ENCODE results near the gene NTSR1. TPM values are rescaled to one million over a fixed set of nuclear protein-coding genes. Genes with fewer than 3 reads are reported as not detected.

Gene NTSR1
- total and polyA plus RNA-seq, 2 of the 13 experiments (the other 11 are each of a cell fraction or from before 2014, with no cell fraction given) = 0.09 to 0.12 TPM

DNA sequence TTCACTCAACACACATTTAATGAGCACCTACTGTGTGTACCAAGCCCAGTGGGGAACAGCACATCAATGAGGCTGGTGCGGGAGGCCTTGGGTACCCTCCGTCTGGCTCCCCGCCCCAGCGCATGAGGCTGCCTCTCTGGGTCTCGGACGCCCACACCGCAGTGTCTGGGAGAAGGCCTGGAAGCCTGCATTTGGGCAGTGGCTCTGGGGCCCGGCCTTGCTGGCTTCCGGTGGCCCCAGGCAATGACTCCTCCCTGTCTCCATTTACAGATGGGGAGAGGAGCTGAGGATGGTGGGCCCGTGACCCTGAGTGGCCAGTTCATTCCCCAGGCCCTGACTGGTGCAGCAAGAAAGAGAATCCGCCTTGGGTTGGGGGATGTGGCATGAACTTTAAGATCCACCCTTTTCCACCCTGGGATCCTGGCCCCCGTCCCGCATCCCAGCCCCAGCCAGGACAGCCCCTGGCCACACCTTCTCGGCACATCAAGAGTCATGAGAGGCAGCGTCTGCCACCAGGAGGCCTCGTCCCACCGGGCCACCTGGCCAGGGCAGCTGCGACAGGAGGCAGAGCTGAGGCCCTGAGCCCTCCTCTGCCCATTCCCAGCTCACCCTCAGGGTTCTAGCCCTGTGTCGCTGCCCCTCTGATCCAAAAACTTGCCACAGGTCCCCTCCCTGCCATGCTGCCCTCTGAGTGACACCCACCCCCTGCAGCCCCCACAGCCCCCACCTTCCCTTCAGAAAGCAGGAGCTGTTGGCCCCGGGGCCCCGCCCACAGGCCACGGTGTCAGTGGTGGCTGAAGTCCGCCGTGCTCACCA lies 70.2 kb downstream of the NTSR1 start (continued):
- TF ChIP-seq, protein P1, sequence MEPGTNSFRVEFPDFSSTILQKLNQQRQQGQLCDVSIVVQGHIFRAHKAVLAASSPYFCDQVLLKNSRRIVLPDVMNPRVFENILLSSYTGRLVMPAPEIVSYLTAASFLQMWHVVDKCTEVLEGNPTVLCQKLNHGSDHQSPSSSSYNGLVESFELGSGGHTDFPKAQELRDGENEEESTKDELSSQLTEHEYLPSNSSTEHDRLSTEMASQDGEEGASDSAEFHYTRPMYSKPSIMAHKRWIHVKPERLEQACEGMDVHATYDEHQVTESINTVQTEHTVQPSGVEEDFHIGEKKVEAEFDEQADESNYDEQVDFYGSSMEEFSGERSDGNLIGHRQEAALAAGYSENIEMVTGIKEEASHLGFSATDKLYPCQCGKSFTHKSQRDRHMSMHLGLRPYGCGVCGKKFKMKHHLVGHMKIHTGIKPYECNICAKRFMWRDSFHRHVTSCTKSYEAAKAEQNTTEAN (CRISPR knock-in tag; conservative IDR thresholded peaks at IDR 0.05) = peak; percentile 59
- TF ChIP-seq ZFX (CRISPR knock-in tag; IDR thresholded peaks at IDR 0.05; ENCODE audit: low read depth) (peak; percentile 59), ERF (CRISPR knock-in tag; IDR thresholded peaks at IDR 0.05) (peak; percentile 65; the same call in 1 of the 2 replicates), FOXO1 (CRISPR knock-in tag; IDR thresholded peaks at IDR 0.05) (peak; percentile 24; the same call in 1 of the 2 replicates), CENPT (CRISPR knock-in tag; IDR thresholded peaks at IDR 0.05; ENCODE audit: low read depth) (0 out of 2 replicates have a peak, but pooled peaks have one; percentile 51), SRY (CRISPR knock-in tag; IDR thresholded peaks at IDR 0.05) (no peak), FOXK1 (CRISPR knock-in tag; IDR thresholded peaks at IDR 0.05; ENCODE audit: borderline replicate concordance, low read depth) (no peak), ZNF468 (CRISPR knock-in tag; IDR thresholded peaks at IDR 0.05) (0 out of 2 replicates have a peak, but pooled peaks have one; percentile 16), STAG1 (CRISPR knock-in tag; IDR thresholded peaks at IDR 0.05) (peak; percentile 31), ZNF766 (CRISPR knock-in tag; IDR thresholded peaks at IDR 0.05; ENCODE audit: borderline replicate concordance) (no peak), ZNF138 (CRISPR knock-in tag; IDR thresholded peaks at IDR 0.05; ENCODE audit: low read depth) (0 out of 2 replicates have a peak, but pooled peaks have one; percentile 16), ZBTB38 (CRISPR knock-in tag; IDR thresholded peaks at IDR 0.05) (peak; percentile 43; the same call in 1 of the 2 replicates), PHF20 (CRISPR knock-in tag; IDR thresholded peaks at IDR 0.05) (no peak)
- TF ChIP-seq, protein P2, sequence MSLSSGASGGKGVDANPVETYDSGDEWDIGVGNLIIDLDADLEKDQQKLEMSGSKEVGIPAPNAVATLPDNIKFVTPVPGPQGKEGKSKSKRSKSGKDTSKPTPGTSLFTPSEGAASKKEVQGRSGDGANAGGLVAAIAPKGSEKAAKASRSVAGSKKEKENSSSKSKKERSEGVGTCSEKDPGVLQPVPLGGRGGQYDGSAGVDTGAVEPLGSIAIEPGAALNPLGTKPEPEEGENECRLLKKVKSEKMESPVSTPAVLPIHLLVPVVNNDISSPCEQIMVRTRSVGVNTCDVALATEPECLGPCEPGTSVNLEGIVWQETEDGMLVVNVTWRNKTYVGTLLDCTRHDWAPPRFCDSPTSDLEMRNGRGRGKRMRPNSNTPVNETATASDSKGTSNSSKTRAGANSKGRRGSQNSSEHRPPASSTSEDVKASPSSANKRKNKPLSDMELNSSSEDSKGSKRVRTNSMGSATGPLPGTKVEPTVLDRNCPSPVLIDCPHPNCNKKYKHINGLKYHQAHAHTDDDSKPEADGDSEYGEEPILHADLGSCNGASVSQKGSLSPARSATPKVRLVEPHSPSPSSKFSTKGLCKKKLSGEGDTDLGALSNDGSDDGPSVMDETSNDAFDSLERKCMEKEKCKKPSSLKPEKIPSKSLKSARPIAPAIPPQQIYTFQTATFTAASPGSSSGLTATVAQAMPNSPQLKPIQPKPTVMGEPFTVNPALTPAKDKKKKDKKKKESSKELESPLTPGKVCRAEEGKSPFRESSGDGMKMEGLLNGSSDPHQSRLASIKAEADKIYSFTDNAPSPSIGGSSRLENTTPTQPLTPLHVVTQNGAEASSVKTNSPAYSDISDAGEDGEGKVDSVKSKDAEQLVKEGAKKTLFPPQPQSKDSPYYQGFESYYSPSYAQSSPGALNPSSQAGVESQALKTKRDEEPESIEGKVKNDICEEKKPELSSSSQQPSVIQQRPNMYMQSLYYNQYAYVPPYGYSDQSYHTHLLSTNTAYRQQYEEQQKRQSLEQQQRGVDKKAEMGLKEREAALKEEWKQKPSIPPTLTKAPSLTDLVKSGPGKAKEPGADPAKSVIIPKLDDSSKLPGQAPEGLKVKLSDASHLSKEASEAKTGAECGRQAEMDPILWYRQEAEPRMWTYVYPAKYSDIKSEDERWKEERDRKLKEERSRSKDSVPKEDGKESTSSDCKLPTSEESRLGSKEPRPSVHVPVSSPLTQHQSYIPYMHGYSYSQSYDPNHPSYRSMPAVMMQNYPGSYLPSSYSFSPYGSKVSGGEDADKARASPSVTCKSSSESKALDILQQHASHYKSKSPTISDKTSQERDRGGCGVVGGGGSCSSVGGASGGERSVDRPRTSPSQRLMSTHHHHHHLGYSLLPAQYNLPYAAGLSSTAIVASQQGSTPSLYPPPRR (CRISPR knock-in tag; IDR thresholded peaks at IDR 0.05; ENCODE audit: borderline replicate concordance) = 0 out of 2 replicates have a peak, but pooled peaks have one; percentile 14
- TF ChIP-seq, protein P3, sequence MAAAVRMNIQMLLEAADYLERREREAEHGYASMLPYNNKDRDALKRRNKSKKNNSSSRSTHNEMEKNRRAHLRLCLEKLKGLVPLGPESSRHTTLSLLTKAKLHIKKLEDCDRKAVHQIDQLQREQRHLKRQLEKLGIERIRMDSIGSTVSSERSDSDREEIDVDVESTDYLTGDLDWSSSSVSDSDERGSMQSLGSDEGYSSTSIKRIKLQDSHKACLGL (CRISPR knock-in tag; IDR thresholded peaks at IDR 0.05) = no peak
- TF ChIP-seq, protein P4, sequence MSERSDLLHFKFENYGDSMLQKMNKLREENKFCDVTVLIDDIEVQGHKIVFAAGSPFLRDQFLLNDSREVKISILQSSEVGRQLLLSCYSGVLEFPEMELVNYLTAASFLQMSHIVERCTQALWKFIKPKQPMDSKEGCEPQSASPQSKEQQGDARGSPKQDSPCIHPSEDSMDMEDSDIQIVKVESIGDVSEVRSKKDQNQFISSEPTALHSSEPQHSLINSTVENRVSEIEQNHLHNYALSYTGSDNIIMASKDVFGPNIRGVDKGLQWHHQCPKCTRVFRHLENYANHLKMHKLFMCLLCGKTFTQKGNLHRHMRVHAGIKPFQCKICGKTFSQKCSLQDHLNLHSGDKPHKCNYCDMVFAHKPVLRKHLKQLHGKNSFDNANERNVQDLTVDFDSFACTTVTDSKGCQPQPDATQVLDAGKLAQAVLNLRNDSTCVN (CRISPR knock-in tag; IDR thresholded peaks at IDR 0.05; ENCODE audit: borderline replicate concordance) = no peak
- TF ChIP-seq, protein P5, sequence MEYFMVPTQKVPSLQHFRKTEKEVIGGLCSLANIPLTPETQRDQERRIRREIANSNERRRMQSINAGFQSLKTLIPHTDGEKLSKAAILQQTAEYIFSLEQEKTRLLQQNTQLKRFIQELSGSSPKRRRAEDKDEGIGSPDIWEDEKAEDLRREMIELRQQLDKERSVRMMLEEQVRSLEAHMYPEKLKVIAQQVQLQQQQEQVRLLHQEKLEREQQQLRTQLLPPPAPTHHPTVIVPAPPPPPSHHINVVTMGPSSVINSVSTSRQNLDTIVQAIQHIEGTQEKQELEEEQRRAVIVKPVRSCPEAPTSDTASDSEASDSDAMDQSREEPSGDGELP (IDR thresholded peaks at IDR 0.05; ENCODE audit: borderline replicate concordance, low read depth) = 0 out of 2 replicates have a peak, but pooled peaks have one; percentile 33
- TF ChIP-seq, protein P6, sequence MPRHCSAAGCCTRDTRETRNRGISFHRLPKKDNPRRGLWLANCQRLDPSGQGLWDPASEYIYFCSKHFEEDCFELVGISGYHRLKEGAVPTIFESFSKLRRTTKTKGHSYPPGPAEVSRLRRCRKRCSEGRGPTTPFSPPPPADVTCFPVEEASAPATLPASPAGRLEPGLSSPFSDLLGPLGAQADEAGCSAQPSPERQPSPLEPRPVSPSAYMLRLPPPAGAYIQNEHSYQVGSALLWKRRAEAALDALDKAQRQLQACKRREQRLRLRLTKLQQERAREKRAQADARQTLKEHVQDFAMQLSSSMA (CRISPR knock-in tag; IDR thresholded peaks at IDR 0.05) = no peak
